Skeletal muscle cell (primary cell): Measurements from ENCODE around the gene LRIG3.
"Not testable (repeated sequence)": the region's sequence is repeated elsewhere in the genome, so short reads cannot be mapped to it uniquely, and the experiment has no call there.

Experiments used
- DNase-seq: peaks from one replicate; pipeline ENCODE4 v3.0.0-alpha.2; 2010; ENCODE audit warnings: low read depth
- H3K4me3 ChIP-seq: 2 replicates; pipeline ENCODE4 v1.5.1; 2011; ENCODE audit warnings: low read depth, mild to moderate bottlenecking, control low read depth, low read length, moderate library complexity

The LRIG3 gene

GRCh38 chr12:58920102-58920960 is at the start of gene LRIG3:
LRIG3 (minus strand) TSS chr12:58920504; CDS start chr12:58920235, 269 bp downstream.
- DNase-seq = peak; percentile 80
- H3K4me3 ChIP-seq = peak within 1 kb of the TSS; percentile 95

GRCh38 chr12:58969237-58969636 is 48.9 kb upstream of the LRIG3 start:
- no peak for DNase-seq
- H3K4me3 ChIP-seq = no peak overlapping the region

GRCh38 chr12:58967561-58967960 is 47.3 kb upstream of the LRIG3 start:
- peak; percentile 67 for DNase-seq
- no peak overlapping the region for H3K4me3 ChIP-seq

GRCh38 chr12:58966939-58967338 is 46.6 kb upstream of the LRIG3 start:
- no peak for DNase-seq
- H3K4me3 ChIP-seq = no peak overlapping the region

GRCh38 chr12:58965568-58965967 is 45.3 kb upstream of the LRIG3 start:
- H3K4me3 ChIP-seq = no peak overlapping the region
- DNase-seq = no peak

DNA sequence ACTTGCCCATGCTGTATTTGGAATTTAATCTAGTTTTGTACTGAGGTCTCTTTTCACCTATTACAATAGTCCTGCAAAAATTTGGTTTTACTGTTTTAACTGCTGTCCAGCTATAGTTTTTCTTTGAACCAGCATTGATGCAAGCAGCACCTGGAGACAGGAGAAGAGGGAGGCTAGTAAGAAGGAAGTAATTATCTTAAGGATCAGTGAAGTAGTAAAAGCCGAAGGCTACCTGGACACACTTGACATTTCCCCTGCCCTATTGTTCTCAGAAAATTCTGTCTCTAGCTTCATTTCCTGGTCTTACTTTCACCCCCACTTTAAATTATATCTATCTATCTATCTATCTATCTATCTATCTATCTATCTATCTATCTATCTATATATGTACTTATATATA is 43.5 kb upstream of the LRIG3 start:
- no peak for DNase-seq
- no peak overlapping the region for H3K4me3 ChIP-seq

DNA sequence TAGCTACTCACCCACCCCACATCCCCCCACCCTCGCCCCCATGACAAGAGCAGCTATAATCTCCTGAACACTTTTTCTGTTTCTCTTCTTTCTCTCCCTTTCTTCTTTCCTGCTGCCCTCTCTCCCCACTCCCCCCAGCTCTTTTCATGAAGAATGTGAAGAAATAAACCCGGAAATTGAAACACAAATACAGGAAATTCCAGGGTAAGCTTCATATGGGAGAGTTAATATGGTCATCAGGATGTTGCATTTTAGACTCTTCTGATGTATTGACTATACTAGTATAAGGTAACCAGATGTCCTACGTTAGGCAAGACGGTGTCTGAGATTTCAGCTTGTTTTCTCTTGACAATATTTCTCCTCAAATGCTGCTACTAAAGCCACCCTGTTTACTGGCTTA is 41.6 kb upstream of the LRIG3 start:
- no peak overlapping the region for H3K4me3 ChIP-seq
- DNase-seq = no peak

- DNase-seq = no peak
- H3K4me3 ChIP-seq = no peak overlapping the region
Measured at GRCh38 chr12:58961166-58961565, 40.9 kb upstream of the LRIG3 start.

DNA sequence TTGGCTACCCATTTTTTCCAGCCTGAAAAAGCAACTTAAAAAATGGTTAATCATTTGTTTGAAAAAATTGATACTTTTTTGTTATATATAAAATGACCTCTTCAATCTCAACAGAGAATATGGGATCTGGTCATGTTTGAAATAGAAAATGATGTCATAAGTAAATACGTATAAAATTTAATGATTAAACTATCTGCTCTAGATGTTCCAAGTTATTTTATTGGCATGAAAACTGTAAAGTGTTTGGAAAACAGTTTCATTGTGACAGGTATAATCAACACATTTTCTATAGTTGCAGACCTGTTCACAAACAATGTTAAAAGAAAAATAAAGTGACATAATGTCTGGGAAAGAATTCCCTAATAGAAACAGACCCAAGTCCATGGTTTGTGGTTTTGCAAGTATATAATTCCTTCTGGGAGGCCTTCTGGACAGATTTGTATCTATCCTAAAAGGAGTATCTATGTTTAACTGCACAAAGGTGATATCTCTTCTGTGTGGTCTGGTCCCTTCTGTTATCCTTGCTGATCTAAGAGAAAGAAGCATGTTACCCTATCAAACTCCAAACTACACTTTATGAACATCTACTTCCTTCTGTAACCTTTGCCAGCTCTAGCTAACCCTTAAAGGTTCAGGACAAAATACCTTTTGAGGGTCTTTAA is 39.5 kb upstream of the LRIG3 start:
- no peak overlapping the region for H3K4me3 ChIP-seq
- DNase-seq = no peak

- H3K4me3 ChIP-seq = no peak overlapping the region
- DNase-seq = no peak
Measured at GRCh38 chr12:58957298-58957697, 37.0 kb upstream of the LRIG3 start.

DNA sequence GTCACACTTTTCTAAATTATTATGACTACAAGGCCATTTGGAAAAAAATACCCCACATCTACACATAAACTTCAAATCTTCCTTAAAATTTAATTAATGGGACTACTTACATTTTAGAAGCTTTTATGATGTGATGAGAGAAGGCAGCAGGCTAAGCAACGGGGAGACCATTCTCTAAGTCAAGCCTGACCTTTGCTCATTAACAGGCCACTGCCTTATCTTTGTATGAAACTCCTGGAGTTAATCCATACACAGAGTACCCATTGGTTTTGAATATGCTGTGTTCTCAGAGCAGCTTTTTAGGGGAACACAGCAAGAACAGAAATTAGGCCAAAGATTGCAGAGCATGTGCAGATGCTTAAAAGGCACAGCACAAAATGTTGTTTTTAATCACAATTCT is 35.5 kb upstream of the LRIG3 start:
- no peak overlapping the region for H3K4me3 ChIP-seq
- no peak for DNase-seq

DNA sequence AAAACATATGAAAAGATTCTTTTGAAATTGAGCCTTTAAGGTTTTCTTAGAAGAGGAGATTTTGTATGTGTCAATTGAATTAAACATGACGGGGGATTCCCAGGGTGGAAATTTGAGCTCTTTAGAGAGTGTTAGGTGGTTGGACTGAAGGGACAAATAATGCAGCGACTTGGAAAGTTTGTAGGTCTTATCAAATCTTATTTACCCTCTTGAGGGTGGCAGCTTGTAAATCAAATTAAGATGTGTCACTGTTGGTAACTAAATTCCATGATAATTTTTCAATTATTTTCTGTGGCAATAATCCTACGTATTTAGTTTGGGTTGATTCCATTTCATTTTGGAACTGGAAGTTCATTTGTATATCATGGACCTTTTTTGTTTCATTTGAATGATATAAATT is 33.7 kb upstream of the LRIG3 start:
- DNase-seq = no peak
- no peak overlapping the region for H3K4me3 ChIP-seq

- DNase-seq = no peak
- H3K4me3 ChIP-seq = no peak overlapping the region
Measured at GRCh38 chr12:58950739-58951100, 30.4 kb upstream of the LRIG3 start.

DNA sequence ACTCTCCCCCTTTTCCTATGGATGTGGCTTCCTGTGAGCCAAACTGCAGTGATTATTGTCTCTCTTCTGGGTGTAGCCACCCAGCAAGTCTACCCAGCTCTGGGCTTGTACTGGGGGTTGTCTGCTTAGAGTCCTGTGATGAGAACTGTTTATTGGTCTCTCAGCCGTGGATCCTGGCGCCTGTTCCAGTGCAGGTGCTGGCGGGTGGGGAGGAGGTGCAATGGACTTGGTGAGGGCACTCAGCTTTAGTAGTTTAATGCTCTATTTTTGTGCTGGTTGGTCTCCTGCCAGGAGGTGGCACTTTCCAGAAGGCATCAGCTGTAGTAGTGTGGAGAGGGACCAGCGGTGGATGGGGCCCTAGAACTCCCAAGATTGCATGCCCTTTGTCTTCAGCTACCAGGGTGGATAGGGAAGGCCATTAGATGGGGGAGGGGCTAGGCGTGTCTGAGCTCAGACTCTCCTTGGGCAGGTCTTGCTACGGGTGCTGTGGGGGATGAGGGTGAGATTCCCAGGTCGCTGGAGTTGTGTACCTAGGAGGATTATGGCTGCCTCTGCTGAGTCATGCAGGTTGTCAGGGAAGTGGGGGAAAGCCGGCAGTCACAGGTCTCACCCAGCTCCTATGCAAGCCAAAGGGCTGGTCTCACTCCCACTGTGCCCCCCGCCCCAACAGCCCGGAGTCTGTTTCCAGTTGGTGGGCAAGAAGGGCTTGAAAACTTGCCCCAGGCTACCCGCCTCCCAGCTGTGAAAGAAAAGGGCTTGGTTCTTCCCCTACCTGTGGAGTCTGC is 29.8 kb upstream of the LRIG3 start:
- H3K4me3 ChIP-seq, DNase-seq: not testable (repeated sequence)

GRCh38 chr12:58943079-58943478 is 22.8 kb upstream of the LRIG3 start:
- no peak for DNase-seq
- no peak overlapping the region for H3K4me3 ChIP-seq

DNA sequence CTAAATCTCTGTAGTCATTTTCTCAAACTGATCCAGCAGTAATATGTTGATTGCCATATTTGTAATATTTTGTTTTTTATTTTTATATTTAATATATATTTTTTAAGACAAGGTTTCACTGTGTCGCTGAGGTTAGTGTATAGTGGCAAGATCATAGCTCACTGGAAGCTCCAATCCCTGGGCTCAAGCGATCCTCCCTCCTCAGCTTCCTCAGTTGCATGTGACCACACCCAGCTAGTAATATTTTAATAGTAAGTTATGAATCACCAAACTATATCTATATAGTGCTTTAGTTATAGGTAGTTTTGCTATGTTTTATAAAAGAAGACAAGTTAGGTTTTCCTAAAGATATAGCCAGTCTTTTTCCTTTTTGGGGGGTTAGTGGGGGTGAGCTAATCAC is 22.0 kb upstream of the LRIG3 start:
- no peak for DNase-seq
- no peak overlapping the region for H3K4me3 ChIP-seq

DNA sequence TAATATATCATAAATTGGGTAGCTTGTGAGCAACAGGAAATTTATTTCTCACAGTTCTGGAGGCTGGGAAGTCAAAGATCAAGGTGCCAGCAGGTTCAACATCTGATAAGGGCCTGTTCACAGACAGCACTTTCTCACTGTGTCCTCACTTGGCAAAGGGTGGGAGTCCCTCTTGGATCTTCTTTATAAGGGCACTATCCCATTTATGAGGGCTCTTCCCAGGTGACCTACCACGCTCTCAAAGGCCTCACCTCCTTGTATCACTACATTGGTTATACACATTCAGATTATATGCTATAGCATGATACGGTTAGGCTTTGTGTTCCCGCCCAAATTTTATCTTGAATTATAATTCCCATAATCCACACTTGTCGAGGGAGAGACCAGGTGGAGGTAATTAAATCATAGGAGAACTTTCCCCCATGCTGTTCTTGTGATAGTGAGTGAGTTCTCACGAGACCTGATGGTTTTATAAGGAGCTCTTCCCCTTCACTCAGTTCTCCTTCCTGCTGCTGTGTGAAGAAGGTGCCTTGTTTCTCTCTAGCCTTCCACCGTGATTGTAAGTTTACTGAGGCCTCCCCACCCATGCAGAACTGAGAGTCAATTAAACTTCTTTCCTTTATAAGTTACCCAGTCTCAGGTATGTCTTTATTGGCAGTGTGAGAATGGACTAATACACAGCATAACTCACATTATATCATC is 19.2 kb upstream of the LRIG3 start:
- no peak overlapping the region for H3K4me3 ChIP-seq
- DNase-seq = no peak

DNA sequence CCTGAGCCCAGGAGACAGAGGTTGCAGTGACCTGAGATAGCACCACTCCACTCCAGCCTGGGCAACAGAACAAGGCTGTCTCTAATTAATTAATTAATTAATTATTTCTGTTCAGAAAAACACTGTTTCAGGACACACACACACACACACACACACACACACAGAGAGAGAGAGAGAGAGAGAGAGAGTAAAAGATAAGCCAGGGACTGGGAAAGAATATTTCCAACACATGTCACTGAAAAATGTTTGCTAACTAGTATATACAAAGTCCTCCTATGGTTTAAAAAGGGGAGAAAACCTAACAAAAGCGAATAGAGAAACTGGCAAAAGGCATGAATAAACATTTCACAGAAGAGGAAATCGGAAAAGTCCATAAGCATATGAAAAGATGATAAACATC is 18.1 kb upstream of the LRIG3 start:
- H3K4me3 ChIP-seq = no peak overlapping the region
- DNase-seq = no peak

DNA sequence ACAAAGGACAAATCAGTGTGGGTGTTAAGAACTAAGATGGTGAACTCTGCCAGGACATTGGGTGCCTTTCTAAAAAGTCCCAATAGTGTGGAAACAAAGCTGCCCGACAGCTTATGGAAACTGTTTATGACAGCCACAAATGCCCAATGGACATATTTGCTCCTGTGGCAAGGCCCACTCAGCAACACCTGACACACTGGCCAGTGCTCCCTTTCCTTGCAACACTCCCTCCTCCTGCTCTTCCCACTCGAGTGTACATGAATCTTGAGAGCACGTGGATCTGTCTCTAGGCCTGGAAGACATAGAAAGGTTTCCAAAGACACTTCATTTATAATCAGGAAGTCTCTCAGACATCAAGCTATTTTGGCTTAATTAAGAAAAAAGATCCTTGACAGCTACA is 14.2 kb upstream of the LRIG3 start:
- no peak for DNase-seq
- no peak overlapping the region for H3K4me3 ChIP-seq
